ENCODE data around the gene ESRRA. TPM values are rescaled to one million over a fixed set of nuclear protein-coding genes. Genes with fewer than 3 reads are reported as not detected.

The ESRRA gene
- total RNA-seq, 2 experiments from 2014 or later, result 28.6 to 57.8 TPM

DNA sequence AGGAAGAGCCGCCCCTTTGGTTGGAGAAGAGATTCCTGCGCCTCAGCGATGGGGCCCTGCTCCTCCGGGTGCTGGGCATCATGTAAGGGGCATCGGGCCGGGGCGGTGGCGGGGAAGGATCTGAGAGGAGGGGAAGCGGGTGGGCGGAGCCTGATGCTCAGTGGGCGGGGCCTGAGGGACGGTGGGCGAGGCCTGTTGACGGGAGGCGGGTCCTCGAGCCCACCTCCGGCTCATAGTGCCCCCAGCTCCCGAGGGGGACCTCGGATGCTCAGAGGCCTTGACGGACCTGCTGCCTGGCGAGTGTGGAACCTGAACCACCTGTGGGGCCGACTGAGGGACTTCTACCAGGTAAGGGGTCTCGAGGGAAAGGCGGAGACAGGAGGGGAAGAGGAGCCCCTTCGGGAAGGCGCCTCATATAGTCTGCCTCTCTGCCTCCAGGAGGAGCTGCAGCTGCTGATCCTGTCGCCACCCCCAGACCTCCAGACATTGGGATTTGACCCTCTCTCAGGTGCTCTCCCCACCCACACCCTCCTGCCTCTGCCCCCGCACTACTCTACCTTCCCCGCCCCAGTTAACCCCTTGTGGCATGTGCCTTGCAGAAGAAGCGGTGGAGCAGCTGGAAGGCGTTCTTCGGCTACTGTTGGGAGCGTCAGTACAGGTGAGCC is 35.5 kb downstream of the ESRRA start:
- POLR2A ChIA-PET, result interaction anchor here (1.2 to 3.6 kb wide), 2 partner anchors 14 to 24 kb away, joined by 5 to 22 read pairs; partner anchors contain the start of genes PRDX5 and TRMT112
- Histone ChIP-seq H3K9me3 (ENCODE audit: low read length) (no peaks in the 10 kb centered on the region), H3K36me3 (ENCODE audit: insufficient read depth, low read length) (peaks cover 33% of the 10 kb centered on the region), H3K27ac (ENCODE audit: low read depth, low read length, poor library complexity, severe bottlenecking) (peak overlapping the region; percentile 80), H3K9me2 (ENCODE audit: insufficient read depth, low read length) (no peaks in the 10 kb centered on the region), H3K4me2 (ENCODE audit: low read length) (peak overlapping the region; percentile 90), H3K79me2 (ENCODE audit: insufficient read depth, low read depth, low read length) (peaks cover 10% of the 10 kb centered on the region; the same call in 1 of the 2 replicates), H3K4me3 (ENCODE audit: low read depth, low read length, poor library complexity, severe bottlenecking) (peak overlapping the region; percentile 74), H4K20me1 (ENCODE audit: insufficient read depth, low read length) (no peaks in the 10 kb centered on the region), H3K4me1 (ENCODE audit: insufficient read depth, low read length, poor library complexity, severe bottlenecking) (peaks cover 49% of the 10 kb centered on the region), H2AFZ (ENCODE audit: low read length) (peak overlapping the region; percentile 26; the same call in 1 of the 2 replicates)
- CTCF ChIA-PET (ENCODE audit: unreplicated experiment), result interaction anchor here (0.5 to 1.4 kb wide), 3 partner anchors 19 to 438 kb away, joined by 3 to 5 read pairs (median 3); partner anchors contain the start of gene PRDX5
- no peak for TF ChIP-seq EZH2phosphoT487 (IDR thresholded peaks at IDR 0.05; ENCODE audit: borderline replicate concordance, low read depth, low read length)
- TF ChIP-seq, protein P1, sequence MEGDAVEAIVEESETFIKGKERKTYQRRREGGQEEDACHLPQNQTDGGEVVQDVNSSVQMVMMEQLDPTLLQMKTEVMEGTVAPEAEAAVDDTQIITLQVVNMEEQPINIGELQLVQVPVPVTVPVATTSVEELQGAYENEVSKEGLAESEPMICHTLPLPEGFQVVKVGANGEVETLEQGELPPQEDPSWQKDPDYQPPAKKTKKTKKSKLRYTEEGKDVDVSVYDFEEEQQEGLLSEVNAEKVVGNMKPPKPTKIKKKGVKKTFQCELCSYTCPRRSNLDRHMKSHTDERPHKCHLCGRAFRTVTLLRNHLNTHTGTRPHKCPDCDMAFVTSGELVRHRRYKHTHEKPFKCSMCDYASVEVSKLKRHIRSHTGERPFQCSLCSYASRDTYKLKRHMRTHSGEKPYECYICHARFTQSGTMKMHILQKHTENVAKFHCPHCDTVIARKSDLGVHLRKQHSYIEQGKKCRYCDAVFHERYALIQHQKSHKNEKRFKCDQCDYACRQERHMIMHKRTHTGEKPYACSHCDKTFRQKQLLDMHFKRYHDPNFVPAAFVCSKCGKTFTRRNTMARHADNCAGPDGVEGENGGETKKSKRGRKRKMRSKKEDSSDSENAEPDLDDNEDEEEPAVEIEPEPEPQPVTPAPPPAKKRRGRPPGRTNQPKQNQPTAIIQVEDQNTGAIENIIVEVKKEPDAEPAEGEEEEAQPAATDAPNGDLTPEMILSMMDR (conservative IDR thresholded peaks at IDR 0.05; ENCODE audit: low read length), result peak; percentile 45; the same call in 1 of the 2 replicates
- BruUV-seq (replicated peaks), result TSS peak; percentile 94
- peak; percentile 78 for DNase-seq (ENCODE audit: low spot score)
- intact Hi-C loops (cut with micrococcal nuclease; ENCODE audit: unreplicated experiment), result loop anchor here (1.0 to 2.0 kb wide), 3 partner anchors 22 to 70 kb away; partner anchors contain the start of genes ESRRA and PRDX5

DNA sequence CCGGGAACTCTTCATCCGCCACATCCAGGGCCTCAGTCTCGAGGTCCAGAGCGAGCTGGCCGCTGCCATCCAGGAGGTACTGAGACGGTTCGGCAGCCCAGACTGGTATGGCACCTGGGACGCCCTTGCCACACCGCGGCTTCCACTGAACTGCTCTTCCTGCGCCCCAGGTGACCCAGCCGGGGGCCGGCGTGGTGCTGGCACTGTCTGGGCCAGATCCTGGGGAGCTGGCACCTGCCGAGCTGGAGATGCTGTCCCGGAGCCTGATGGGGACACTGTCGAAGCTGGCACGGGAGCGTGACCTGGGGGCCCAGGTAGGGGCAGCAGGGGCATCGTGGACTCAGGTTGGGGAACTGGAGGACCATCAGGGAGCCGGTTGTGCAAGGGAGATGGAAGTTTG is 36.1 kb downstream of the ESRRA start:
- Histone ChIP-seq H3K4me2 (ENCODE audit: low read length) (peak overlapping the region; percentile 90), H2AFZ (ENCODE audit: low read length) (no peak overlapping the region), H3K27ac (ENCODE audit: low read depth, low read length, poor library complexity, severe bottlenecking) (no peak overlapping the region), H3K4me3 (ENCODE audit: low read depth, low read length, poor library complexity, severe bottlenecking) (peak overlapping the region; percentile 74), H3K9me3 (ENCODE audit: low read length) (no peaks in the 10 kb centered on the region), H3K4me1 (ENCODE audit: insufficient read depth, low read length, poor library complexity, severe bottlenecking) (peaks cover 43% of the 10 kb centered on the region), H3K36me3 (ENCODE audit: insufficient read depth, low read length) (peaks cover 36% of the 10 kb centered on the region), H4K20me1 (ENCODE audit: insufficient read depth, low read length) (no peaks in the 10 kb centered on the region), H3K79me2 (ENCODE audit: insufficient read depth, low read depth, low read length) (peaks cover 10% of the 10 kb centered on the region; the same call in 1 of the 2 replicates), H3K9me2 (ENCODE audit: insufficient read depth, low read length) (no peaks in the 10 kb centered on the region)
- TF ChIP-seq, protein P1 (conservative IDR thresholded peaks at IDR 0.05; ENCODE audit: low read length), result no peak
- TF ChIP-seq EZH2phosphoT487 (IDR thresholded peaks at IDR 0.05; ENCODE audit: borderline replicate concordance, low read depth, low read length), result no peak
- ChIA-PET CTCF (ENCODE audit: unreplicated experiment) (interaction anchor here (1.4 kb wide), 1 partner anchor 24 kb away, joined by 5 read pairs; the partner anchor contains the start of gene PRDX5), POLR2A (interaction anchor here (0.5 to 3.6 kb wide), 2 partner anchors 24 to 364 kb away, joined by 3 to 22 read pairs; partner anchors contain the start of genes PRDX5 and TRMT112)
- no peak for DNase-seq (ENCODE audit: low spot score)
- intact Hi-C loops (cut with micrococcal nuclease; ENCODE audit: unreplicated experiment), result loop anchor here (2.0 kb wide), 2 partner anchors 23 to 71 kb away; partner anchors contain the start of gene PRDX5
- BruUV-seq (replicated peaks), result no TSS peak

Data from OCI-LY7 (cell line).